SK-N-SH (cell line): ENCODE measurements around the gene MRGPRD. TPM values are rescaled to one million over a fixed set of nuclear protein-coding genes. Genes with fewer than 3 reads are reported as not detected.

ENCODE experiments used
- CTCF ChIA-PET: fragments of 300-600, 350-600 bp; formaldehyde crosslinking; extraction: SDS; loops from one replicate; lab custom pipeline; 2021; lab: Yijun Ruan, JAX
- POLR2A ChIA-PET: fragments of 350-600 bp; sonication (Branson Sonifier 250); formaldehyde crosslinking; extraction: SDS; loops from one replicate; lab custom pipeline; 2020; ENCODE audit warnings: antibody characterized with exemption, inconsistent platforms; lab: Yijun Ruan, JAX
- DNase-seq: peaks from one replicate; pipeline ENCODE4 v3.0.0; 2012
- H2AFZ ChIP-seq: fragments of 200-600 bp; sonication (generic); 2 replicates; pipeline ENCODE4 v1.8.1; 2016; ENCODE audit warnings: antibody characterized with exemption, mild to moderate bottlenecking, low read depth
- H3F3A ChIP-seq: fragments of 200-600 bp; sonication (generic); replicated peaks from 2 replicates; pipeline ENCODE3; 2016; ENCODE audit warnings: antibody characterized with exemption, mild to moderate bottlenecking; ENCODE audit not compliant: insufficient read depth
- H3K27ac ChIP-seq, 2 experiments: fragments of 200-500 bp in 1 of 2; fragments of 200-600 bp in 1 of 2; sonication (Bioruptor generic) in 1 of 2; sonication (generic), shearing (Covaris generic) in 1 of 2; 2 replicates each; pipeline versions ENCODE4 v1.5.1 to v1.6.1; 2014 to 2016; ENCODE audit warnings: low read depth in 2 of 2, inconsistent platforms in 1 of 2, low read length in 1 of 2, mild to moderate bottlenecking in 1 of 2, mixed read lengths in 1 of 2
- H3K27me3 ChIP-seq: fragments of 200-600 bp; sonication (generic), shearing (Covaris generic); 2 replicates; pipeline ENCODE4 v1.6.1; 2016; ENCODE audit warnings: mixed run types; ENCODE audit not compliant: insufficient read depth
- H3K36me3 ChIP-seq, 2 experiments: fragments of 200-500 bp in 1 of 2; fragments of 200-600 bp in 1 of 2; sonication (Bioruptor generic) in 1 of 2; sonication (generic) in 1 of 2; replicated peaks in 1 of 2; 2 replicates each; pipeline versions ENCODE3 to v1.5.1; 2014 to 2016; ENCODE audit warnings: low read length in 1 of 2, mild to moderate bottlenecking in 1 of 2; ENCODE audit not compliant: insufficient read depth in 2 of 2, control insufficient read depth in 1 of 2
- H3K4me1 ChIP-seq, 2 experiments: fragments of 200-500 bp in 1 of 2; fragments of 200-600 bp in 1 of 2; sonication (Bioruptor generic) in 1 of 2; sonication (generic), shearing (Covaris generic) in 1 of 2; 2 replicates each; pipeline versions ENCODE4 v1.5.1 to v1.6.1; 2014 to 2016; ENCODE audit warnings: low read depth in 1 of 2, low read length in 1 of 2, mixed run types in 1 of 2; ENCODE audit not compliant: insufficient read depth in 2 of 2, control insufficient read depth in 1 of 2
- H3K4me2 ChIP-seq: fragments of 200-600 bp; sonication (generic), shearing (Covaris generic); 2 replicates; pipeline ENCODE4 v1.6.1; 2017; ENCODE audit warnings: mixed run types
- H3K4me3 ChIP-seq, 2 experiments: fragments of 200-500 bp in 1 of 2; fragments of 200-600 bp in 1 of 2; sonication (Bioruptor generic) in 1 of 2; sonication (generic), shearing (Covaris generic) in 1 of 2; 2 replicates each; pipeline versions ENCODE4 v1.5.1 to v1.8.1; 2014 to 2016; ENCODE audit warnings: low read depth in 2 of 2, inconsistent platforms in 1 of 2, low read length in 1 of 2, mild to moderate bottlenecking in 1 of 2, mixed read lengths in 1 of 2, moderate library complexity in 1 of 2
- H3K79me2 ChIP-seq: fragments of 200-600 bp; sonication (generic); 2 replicates; pipeline ENCODE4 v1.8.1; 2017; ENCODE audit warnings: mild to moderate bottlenecking; ENCODE audit not compliant: insufficient read depth
- H3K9ac ChIP-seq: fragments of 200-600 bp; sonication (generic); 2 replicates; pipeline ENCODE4 v1.6.1; 2017; ENCODE audit warnings: mixed run types
- H3K9me2 ChIP-seq: fragments of 200-600 bp; sonication (generic); 2 replicates; pipeline ENCODE4 v1.6.1; 2017; ENCODE audit warnings: mixed run types
- H3K9me3 ChIP-seq: fragments of 200-600 bp; sonication (generic); 2 replicates; pipeline ENCODE4 v1.6.1; 2017; ENCODE audit warnings: mixed run types, mild to moderate bottlenecking, moderate library complexity
- H4K20me1 ChIP-seq: fragments of 200-600 bp; sonication (generic); 2 replicates; pipeline ENCODE4 v1.6.1; 2017; ENCODE audit warnings: mild to moderate bottlenecking, mixed run types; ENCODE audit not compliant: insufficient read depth
- CHD2 ChIP-seq: fragments of 150-350 bp; IDR thresholded peaks from 2 replicates; pipeline ENCODE4 v1.6.1; 2018; ENCODE audit warnings: low read length; ENCODE audit not compliant: partially characterized antibody
- ELF1 ChIP-seq: IDR thresholded peaks from 2 replicates; pipeline ENCODE4 v1.4.0; 2012
- EZH2phosphoT487 ChIP-seq: fragments of 200-600 bp; sonication (generic); IDR thresholded peaks from 2 replicates; pipeline ENCODE4 v1.6.1; 2017; ENCODE audit warnings: low read depth, mixed run types, mild to moderate bottlenecking, antibody characterized with exemption, moderate library complexity, borderline replicate concordance
- FOSL2 ChIP-seq: IDR thresholded peaks from 2 replicates; pipeline ENCODE4 v1.4.0; 2012; ENCODE audit warnings: low read depth, mild to moderate bottlenecking, moderate library complexity, borderline replicate concordance
- FOXM1 ChIP-seq: IDR thresholded peaks from 2 replicates; pipeline ENCODE4 v1.4.0; 2012; ENCODE audit warnings: low read depth, mild to moderate bottlenecking
- GATA2 ChIP-seq: sonication (generic); formaldehyde crosslinking; IDR thresholded peaks from 2 replicates; pipeline ENCODE4 v1.5.0; 2020; ENCODE audit warnings: mild to moderate bottlenecking, missing genetic modification reagents
- JUND ChIP-seq: IDR thresholded peaks from 2 replicates; pipeline ENCODE4 v1.4.0; 2012
- MEF2A ChIP-seq: IDR thresholded peaks from 2 replicates; pipeline ENCODE4 v1.4.0; 2012; ENCODE audit warnings: low read depth, borderline replicate concordance
- NFIC ChIP-seq: IDR thresholded peaks from 2 replicates; pipeline ENCODE4 v1.4.0; 2012; ENCODE audit warnings: borderline replicate concordance
- RAD21 ChIP-seq: IDR thresholded peaks from 2 replicates; pipeline ENCODE4 v1.6.1; 2012; ENCODE audit warnings: mild to moderate bottlenecking, low read length
- RCOR1 ChIP-seq: fragments of 150-350 bp; IDR thresholded peaks from 2 replicates; pipeline ENCODE4 v1.6.1; 2017; ENCODE audit warnings: antibody characterized with exemption, low read length
- RXRA ChIP-seq: IDR thresholded peaks from 2 replicates; pipeline ENCODE4 v1.4.0; 2012; ENCODE audit warnings: low read depth, mild to moderate bottlenecking, borderline replicate concordance
- SIN3A ChIP-seq: IDR thresholded peaks from 2 replicates; pipeline ENCODE4 v1.6.1; 2012; ENCODE audit warnings: low read depth, mild to moderate bottlenecking, low read length, moderate library complexity, borderline replicate concordance
- YY1 ChIP-seq: IDR thresholded peaks from 2 replicates; pipeline ENCODE4 v1.4.0; 2012; ENCODE audit warnings: low read depth, mild to moderate bottlenecking
- WGBS: methylation state at CpG from one replicate; pipeline ENCODE4 v1.1.6; 2017; ENCODE audit warnings: low lambda C conversion rate; 5-methylcytosine and 5-hydroxymethylcytosine counted together
- polyA plus RNA-seq, 3 experiments: library from polyadenylated mRNA; depleted of rRNA; stranded (reverse); fragments of >200 nt; gene quantifications; 2 replicates each; pipeline ENCODE4 v1.2.3, GENCODE V29; 2012
- TF ChIP-seq, protein P1 (sequence below): fragments of 150-350 bp; IDR thresholded peaks from 2 replicates; pipeline ENCODE4 v1.6.1; 2017; ENCODE audit warnings: antibody characterized with exemption, low read length, low read depth, borderline replicate concordance
- TF ChIP-seq, protein P2 (sequence below): IDR thresholded peaks from 2 replicates; pipeline ENCODE4 v1.4.0; 2012; ENCODE audit warnings: low read depth, borderline replicate concordance
- TF ChIP-seq, protein P3 (sequence below): IDR thresholded peaks from 2 replicates; pipeline ENCODE4; 2012
- TF ChIP-seq, protein P4 (sequence below): IDR thresholded peaks from 2 replicates; pipeline ENCODE4 v1.4.0; 2012; ENCODE audit warnings: low read depth
- TF ChIP-seq, protein P5 (sequence below): IDR thresholded peaks from 2 replicates; pipeline ENCODE4 v1.6.1; 2012; ENCODE audit warnings: mild to moderate bottlenecking, low read depth, low read length, moderate library complexity

MRGPRD gene
- polyA plus RNA-seq, 1 of the 3 experiments (the other 2 are of a cell fraction): not detected

DNA sequence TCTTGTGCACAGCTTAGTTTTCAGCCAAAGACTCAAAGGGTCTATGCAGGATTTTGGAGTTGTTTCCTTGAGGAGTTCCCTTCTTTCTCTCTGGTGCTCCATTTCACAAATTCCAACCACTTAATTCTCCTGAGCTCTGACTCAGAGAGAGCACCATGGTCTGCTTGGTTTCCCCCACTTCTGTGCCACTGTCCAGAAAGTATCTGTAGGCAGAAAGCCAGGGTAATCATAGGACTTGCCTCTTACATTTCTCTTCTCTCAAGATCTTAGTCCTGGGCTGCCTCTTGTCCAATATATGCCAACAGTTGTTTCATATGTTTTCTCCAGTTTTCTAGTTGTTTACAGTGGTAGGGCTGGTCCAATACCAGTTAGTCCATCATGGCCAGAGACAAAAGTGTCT is 6.4 kb upstream of the MRGPRD start:
- Histone ChIP-seq H3K4me1 (no peaks in the 10 kb centered on the region; a peak in 2 of 4 replicates), H3K9ac (no peak overlapping the region), H3K27ac (no peak overlapping the region), H3K27me3 (no peaks in the 10 kb centered on the region)
- POLR2A ChIA-PET: no interaction called here
- TF ChIP-seq, protein P1, sequence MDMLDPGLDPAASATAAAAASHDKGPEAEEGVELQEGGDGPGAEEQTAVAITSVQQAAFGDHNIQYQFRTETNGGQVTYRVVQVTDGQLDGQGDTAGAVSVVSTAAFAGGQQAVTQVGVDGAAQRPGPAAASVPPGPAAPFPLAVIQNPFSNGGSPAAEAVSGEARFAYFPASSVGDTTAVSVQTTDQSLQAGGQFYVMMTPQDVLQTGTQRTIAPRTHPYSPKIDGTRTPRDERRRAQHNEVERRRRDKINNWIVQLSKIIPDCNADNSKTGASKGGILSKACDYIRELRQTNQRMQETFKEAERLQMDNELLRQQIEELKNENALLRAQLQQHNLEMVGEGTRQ: no peak
- TF ChIP-seq, protein P2, sequence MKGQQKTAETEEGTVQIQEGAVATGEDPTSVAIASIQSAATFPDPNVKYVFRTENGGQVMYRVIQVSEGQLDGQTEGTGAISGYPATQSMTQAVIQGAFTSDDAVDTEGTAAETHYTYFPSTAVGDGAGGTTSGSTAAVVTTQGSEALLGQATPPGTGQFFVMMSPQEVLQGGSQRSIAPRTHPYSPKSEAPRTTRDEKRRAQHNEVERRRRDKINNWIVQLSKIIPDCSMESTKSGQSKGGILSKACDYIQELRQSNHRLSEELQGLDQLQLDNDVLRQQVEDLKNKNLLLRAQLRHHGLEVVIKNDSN: no peak
- no peak for TF ChIP-seq YY1
- TF ChIP-seq FOSL2: no peak
- no peak for TF ChIP-seq RCOR1
- TF ChIP-seq NFIC: no peak
- TF ChIP-seq RXRA: no peak
- TF ChIP-seq ELF1: no peak
- no peak for TF ChIP-seq FOXM1
- TF ChIP-seq RAD21: no peak
- TF ChIP-seq, protein P3, sequence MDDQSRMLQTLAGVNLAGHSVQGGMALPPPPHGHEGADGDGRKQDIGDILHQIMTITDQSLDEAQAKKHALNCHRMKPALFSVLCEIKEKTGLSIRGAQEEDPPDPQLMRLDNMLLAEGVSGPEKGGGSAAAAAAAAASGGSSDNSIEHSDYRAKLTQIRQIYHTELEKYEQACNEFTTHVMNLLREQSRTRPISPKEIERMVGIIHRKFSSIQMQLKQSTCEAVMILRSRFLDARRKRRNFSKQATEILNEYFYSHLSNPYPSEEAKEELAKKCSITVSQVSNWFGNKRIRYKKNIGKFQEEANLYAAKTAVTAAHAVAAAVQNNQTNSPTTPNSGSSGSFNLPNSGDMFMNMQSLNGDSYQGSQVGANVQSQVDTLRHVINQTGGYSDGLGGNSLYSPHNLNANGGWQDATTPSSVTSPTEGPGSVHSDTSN: no peak
- no peak for TF ChIP-seq SIN3A
- TF ChIP-seq, all 33 proteins: peak for 0
- H3F3A ChIP-seq: no peaks in the 10 kb centered on the region
- no peaks in the 10 kb centered on the region for H3K9me3 ChIP-seq
- H3K79me2 ChIP-seq: no peaks in the 10 kb centered on the region
- no peak overlapping the region for H3K4me2 ChIP-seq
- no peak for DNase-seq
- H4K20me1 ChIP-seq: no peaks in the 10 kb centered on the region
- CTCF ChIA-PET: interaction anchor here (1.4 kb wide), 1 partner anchor 74 kb away, joined by 3 read pairs; no protein-coding TSS in a partner anchor
- no peaks in the 10 kb centered on the region for H3K36me3 ChIP-seq
- no peaks in the 10 kb centered on the region for H3K9me2 ChIP-seq
- no peak overlapping the region for H2AFZ ChIP-seq
- no peak overlapping the region for H3K4me3 ChIP-seq

DNA sequence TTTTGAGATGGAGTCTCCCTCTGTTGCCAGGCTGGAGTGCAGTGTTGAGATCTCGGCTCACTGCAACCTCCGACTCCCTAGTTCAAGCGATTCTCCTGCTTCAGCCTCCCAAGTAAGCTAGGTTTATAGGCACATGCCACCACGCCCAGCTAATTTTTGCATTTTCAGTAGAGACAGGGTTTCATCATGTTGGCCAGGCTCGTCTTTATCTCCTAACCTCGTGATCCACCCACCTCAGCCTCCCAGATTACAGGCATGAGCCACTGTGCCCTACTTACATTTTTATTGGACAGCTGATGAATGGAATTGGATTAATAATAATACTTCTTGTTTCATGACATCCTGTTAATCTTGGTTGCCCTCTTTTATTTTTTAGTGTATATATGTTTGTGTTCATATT is 3.0 kb upstream of the MRGPRD start:
- H3K9me3 ChIP-seq: no peaks in the 10 kb centered on the region
- 43% methylated on average over 6 of the region's 6 CpGs for WGBS
- H3K4me1 ChIP-seq: peaks cover 0 to 6% of the 10 kb centered on the region in 2 experiments; a peak in 2 of 4 replicates
- no peak overlapping the region for H3K27ac ChIP-seq
- DNase-seq: no peak
- no peaks in the 10 kb centered on the region for H3K27me3 ChIP-seq
- POLR2A ChIA-PET: no interaction called here
- no peak overlapping the region for H3K4me2 ChIP-seq
- no peaks in the 10 kb centered on the region for H4K20me1 ChIP-seq
- CTCF ChIA-PET: interaction anchor here (1.0 kb wide), 2 partner anchors 13 to 21 kb away, joined by 3 read pairs; no protein-coding TSS in a partner anchor
- no peak overlapping the region for H3K4me3 ChIP-seq
- no peaks in the 10 kb centered on the region for H3K9me2 ChIP-seq
- no peaks in the 10 kb centered on the region for H3K79me2 ChIP-seq
- no peaks in the 10 kb centered on the region for H3K36me3 ChIP-seq
- no peaks in the 10 kb centered on the region for H3F3A ChIP-seq
- H3K9ac ChIP-seq: no peak overlapping the region
- H2AFZ ChIP-seq: no peak overlapping the region
- TF ChIP-seq, protein P3: no peak
- TF ChIP-seq SIN3A: no peak
- TF ChIP-seq MEF2A: no peak
- TF ChIP-seq, protein P2: no peak
- TF ChIP-seq RXRA: no peak
- no peak for TF ChIP-seq CHD2
- TF ChIP-seq, protein P4, sequence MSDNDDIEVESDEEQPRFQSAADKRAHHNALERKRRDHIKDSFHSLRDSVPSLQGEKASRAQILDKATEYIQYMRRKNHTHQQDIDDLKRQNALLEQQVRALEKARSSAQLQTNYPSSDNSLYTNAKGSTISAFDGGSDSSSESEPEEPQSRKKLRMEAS: no peak
- TF ChIP-seq, protein P5, sequence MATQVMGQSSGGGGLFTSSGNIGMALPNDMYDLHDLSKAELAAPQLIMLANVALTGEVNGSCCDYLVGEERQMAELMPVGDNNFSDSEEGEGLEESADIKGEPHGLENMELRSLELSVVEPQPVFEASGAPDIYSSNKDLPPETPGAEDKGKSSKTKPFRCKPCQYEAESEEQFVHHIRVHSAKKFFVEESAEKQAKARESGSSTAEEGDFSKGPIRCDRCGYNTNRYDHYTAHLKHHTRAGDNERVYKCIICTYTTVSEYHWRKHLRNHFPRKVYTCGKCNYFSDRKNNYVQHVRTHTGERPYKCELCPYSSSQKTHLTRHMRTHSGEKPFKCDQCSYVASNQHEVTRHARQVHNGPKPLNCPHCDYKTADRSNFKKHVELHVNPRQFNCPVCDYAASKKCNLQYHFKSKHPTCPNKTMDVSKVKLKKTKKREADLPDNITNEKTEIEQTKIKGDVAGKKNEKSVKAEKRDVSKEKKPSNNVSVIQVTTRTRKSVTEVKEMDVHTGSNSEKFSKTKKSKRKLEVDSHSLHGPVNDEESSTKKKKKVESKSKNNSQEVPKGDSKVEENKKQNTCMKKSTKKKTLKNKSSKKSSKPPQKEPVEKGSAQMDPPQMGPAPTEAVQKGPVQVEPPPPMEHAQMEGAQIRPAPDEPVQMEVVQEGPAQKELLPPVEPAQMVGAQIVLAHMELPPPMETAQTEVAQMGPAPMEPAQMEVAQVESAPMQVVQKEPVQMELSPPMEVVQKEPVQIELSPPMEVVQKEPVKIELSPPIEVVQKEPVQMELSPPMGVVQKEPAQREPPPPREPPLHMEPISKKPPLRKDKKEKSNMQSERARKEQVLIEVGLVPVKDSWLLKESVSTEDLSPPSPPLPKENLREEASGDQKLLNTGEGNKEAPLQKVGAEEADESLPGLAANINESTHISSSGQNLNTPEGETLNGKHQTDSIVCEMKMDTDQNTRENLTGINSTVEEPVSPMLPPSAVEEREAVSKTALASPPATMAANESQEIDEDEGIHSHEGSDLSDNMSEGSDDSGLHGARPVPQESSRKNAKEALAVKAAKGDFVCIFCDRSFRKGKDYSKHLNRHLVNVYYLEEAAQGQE: no peak
- TF ChIP-seq EZH2phosphoT487: no peak
- no peak for TF ChIP-seq GATA2 (CRISPR knock-in tag)
- no peak for TF ChIP-seq JUND
- TF ChIP-seq YY1: no peak
